ENCODE measurements around the gene LRRC8E.
A peak's percentile ranks its signal among the peaks of the same experiment; 100 is the strongest.

The LRRC8E gene

GRCh38 chr19:7859831-7860713 is 28.2 kb upstream of the LRRC8E start:
- DNase-seq, result no peak
- TF ChIP-seq POLR2A (IDR thresholded peaks at IDR 0.05; ENCODE audit: low read length), result no peak
- no peak for TF ChIP-seq GATA1 (IDR thresholded peaks at IDR 0.05; ENCODE audit: low read depth, low read length)

- no peak for TF ChIP-seq GATA1 (IDR thresholded peaks at IDR 0.05; ENCODE audit: low read depth, low read length)
- TF ChIP-seq POLR2A (IDR thresholded peaks at IDR 0.05; ENCODE audit: low read length), result no peak
- no peak for DNase-seq
These were observed 27.3 kb upstream of the LRRC8E start for GRCh38 chr19:7860714-7861618.

- TF ChIP-seq GATA1 (IDR thresholded peaks at IDR 0.05; ENCODE audit: low read depth, low read length) (no peak), POLR2A (IDR thresholded peaks at IDR 0.05; ENCODE audit: low read length) (no peak)
- DNase-seq, result no peak
These were observed 26.5 kb upstream of the LRRC8E start for GRCh38 chr19:7861619-7862412.

GRCh38 chr19:7862413-7862951 is 25.8 kb upstream of the LRRC8E start:
- TF ChIP-seq POLR2A (IDR thresholded peaks at IDR 0.05; ENCODE audit: low read length), result no peak
- no peak for TF ChIP-seq GATA1 (IDR thresholded peaks at IDR 0.05; ENCODE audit: low read depth, low read length)
- DNase-seq, result peak; percentile 84 to 88

- DNase-seq, result no peak
- TF ChIP-seq GATA1 (IDR thresholded peaks at IDR 0.05; ENCODE audit: low read depth, low read length), result no peak
- no peak for TF ChIP-seq POLR2A (IDR thresholded peaks at IDR 0.05; ENCODE audit: low read length)
These were observed 24.9 kb upstream of the LRRC8E start for GRCh38 chr19:7863157-7863970.

GRCh38 chr19:7863971-7864689 is 24.2 kb upstream of the LRRC8E start:
- DNase-seq, result no peak
- no peak for TF ChIP-seq POLR2A (IDR thresholded peaks at IDR 0.05; ENCODE audit: low read length)

GRCh38 chr19:7864690-7865074 is 23.6 kb upstream of the LRRC8E start:
- DNase-seq, result no peak
- TF ChIP-seq POLR2A (IDR thresholded peaks at IDR 0.05; ENCODE audit: low read length), result no peak
- TF ChIP-seq GATA1 (IDR thresholded peaks at IDR 0.05; ENCODE audit: low read depth, low read length), result no peak

- DNase-seq, result no peak
- TF ChIP-seq GATA1 (IDR thresholded peaks at IDR 0.05; ENCODE audit: low read depth, low read length), result no peak
- no peak for TF ChIP-seq POLR2A (IDR thresholded peaks at IDR 0.05; ENCODE audit: low read length)
These were observed 22.9 kb upstream of the LRRC8E start for GRCh38 chr19:7865262-7865911.

- DNase-seq, result no peak
- no peak for TF ChIP-seq GATA1 (IDR thresholded peaks at IDR 0.05; ENCODE audit: low read depth, low read length)
- no peak for TF ChIP-seq POLR2A (IDR thresholded peaks at IDR 0.05; ENCODE audit: low read length)
These were observed 21.8 kb upstream of the LRRC8E start for GRCh38 chr19:7866399-7867091.

- no peak for DNase-seq
- TF ChIP-seq GATA1 (IDR thresholded peaks at IDR 0.05; ENCODE audit: low read depth, low read length), result no peak
- no peak for TF ChIP-seq POLR2A (IDR thresholded peaks at IDR 0.05; ENCODE audit: low read length)
These were observed 21.0 kb upstream of the LRRC8E start for GRCh38 chr19:7867092-7867844.

- TF ChIP-seq GATA1 (IDR thresholded peaks at IDR 0.05; ENCODE audit: low read depth, low read length) (no peak), POLR2A (IDR thresholded peaks at IDR 0.05; ENCODE audit: low read length) (no peak)
- DNase-seq, result no peak
These were observed 20.0 kb upstream of the LRRC8E start for GRCh38 chr19:7868326-7868670.

Data from erythroblast (primary cell).